ENCODE measurements around the gene SLC4A2.

SLC4A2 gene

DNA sequence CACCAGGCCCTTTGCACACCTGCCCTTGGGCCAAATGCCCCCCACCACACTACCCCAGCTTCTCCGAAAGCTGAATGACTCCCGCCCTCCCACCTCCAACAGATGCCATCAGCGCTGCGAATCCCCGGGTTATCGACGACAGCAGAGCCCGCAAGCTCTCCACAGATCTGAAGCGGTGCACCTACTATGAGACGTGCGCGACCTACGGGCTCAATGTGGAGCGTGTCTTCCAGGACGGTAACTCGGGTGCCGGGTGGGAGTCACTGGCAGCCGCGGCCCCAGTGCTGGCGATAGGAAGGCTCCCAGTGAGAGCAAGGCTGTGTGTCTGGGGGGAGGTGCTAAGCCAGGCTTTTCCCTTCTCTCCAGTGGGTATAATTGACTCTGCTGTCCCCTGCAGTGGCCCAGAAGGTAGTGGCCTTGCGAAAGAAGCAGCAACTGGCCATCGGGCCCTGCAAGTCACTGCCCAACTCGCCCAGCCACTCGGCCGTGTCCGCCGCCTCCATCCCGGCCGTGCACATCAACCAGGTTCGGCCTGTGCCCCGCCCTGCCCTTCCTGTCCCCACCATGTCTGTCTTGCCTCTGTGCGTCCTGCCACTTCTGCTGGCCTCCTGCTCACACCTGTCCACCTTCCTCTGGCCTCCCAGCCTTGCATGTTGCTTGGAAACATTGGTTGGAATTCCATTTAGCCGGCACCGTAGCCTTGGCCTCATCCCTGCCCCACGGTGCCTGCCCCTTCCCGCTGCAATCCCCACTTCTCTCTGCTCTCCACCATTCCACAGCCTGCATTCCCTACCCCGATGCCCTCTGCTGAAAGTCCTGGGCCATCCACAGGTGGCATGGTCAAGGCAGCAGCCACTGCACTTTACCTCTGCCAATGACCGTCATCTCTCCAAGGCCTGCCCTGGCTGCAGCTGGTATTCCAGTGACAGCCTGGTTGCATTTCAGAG lies 59.0 kb downstream of the SLC4A2 start:
- no peak for DNase-seq

DNA sequence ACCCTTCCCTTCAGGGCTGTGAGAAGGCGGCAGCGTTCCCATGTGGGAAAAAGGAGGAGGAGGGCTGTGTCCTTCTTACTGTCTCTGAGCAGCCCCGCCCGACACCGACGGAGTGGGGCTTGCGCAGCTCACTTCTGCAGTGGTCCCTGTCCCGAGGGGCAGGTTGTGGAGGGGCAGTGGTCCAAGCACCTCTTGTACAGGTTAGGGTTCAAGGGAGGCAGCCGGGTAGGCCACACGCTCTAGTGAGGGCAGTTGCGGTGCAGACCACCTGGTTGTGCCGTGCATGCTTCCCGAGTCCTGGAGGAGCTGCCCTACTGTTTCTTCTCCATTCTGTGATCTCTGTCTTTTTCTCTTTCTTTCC lies 59.6 kb downstream of the SLC4A2 start:
- no peak for DNase-seq

DNA sequence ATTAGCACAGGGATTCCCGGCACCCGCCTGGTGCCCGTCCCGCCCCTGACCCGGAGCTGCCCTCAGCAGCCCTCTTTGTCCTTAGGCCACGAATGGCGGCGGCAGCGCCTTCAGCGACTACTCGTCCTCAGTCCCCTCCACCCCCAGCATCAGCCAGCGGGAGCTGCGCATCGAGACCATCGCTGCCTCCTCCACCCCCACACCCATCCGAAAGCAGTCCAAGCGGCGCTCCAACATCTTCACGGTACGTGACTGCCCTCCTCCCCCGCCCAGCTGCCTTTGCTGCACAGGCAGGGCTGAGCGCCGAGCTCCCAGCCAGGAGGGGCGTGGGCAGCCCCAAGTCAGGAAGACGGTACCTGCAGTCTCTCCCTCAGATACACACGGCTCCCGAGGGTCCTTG lies 60.5 kb downstream of the SLC4A2 start:
- no peak for DNase-seq

DNA sequence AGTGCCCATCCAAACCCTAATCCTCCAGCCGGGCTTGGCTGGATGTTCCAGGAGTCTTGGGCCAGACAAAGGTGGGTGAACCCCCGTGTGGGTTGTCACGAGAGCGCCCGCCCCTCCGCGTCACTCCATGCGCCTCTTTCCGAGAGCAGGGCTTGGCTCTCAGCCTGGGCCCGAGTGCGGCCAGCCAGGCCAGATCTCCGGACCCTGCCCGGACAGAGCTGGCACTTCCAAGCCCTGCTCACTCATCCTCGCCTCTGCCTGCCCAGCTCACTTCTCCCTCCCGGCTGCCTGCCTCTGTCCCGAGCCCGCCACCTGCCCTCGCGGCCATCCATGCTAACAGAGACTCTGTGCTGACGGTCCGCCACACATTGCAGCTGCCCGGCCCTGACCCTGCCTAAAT lies 61.5 kb downstream of the SLC4A2 start:
- DNase-seq, result no peak

DNA sequence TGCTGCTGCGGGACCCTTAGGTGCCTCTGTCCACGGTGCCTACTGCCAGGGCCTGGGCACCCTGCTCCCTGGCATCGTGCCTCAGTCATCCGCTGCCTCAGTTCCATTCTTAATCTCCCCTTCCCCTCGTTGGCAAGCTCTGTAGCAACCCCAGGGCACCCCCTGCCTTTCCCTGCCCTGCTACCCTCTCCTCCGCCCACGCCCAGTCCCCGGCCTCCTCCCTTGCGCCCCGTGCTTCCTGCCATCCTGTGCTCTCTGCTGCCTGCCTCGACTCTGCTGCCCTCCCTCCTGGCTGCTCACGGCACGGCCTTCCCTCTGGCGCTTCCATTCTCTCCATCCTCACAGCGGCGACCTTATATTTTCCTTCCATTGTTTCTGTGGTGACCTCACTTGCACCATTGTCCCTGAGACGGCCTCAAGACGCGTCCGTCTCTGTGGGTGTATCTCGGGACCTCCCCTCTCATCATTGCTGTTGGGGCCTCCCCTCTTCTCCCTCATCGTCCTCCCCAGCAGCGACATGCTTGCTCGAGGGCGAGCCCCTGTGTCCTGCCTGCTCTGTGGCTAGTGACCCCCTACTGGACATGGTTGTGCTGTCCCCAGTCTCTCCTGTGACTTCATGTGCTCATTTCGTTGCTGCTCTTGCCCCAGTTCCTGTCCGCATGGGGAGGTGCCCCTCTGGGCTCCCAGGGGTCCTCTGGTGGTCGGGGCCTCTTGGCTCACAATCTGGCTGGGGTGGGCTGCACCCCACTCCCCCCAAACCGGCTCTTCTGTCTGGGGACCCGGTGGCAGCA lies 62.2 kb downstream of the SLC4A2 start:
- no peak for DNase-seq

DNA sequence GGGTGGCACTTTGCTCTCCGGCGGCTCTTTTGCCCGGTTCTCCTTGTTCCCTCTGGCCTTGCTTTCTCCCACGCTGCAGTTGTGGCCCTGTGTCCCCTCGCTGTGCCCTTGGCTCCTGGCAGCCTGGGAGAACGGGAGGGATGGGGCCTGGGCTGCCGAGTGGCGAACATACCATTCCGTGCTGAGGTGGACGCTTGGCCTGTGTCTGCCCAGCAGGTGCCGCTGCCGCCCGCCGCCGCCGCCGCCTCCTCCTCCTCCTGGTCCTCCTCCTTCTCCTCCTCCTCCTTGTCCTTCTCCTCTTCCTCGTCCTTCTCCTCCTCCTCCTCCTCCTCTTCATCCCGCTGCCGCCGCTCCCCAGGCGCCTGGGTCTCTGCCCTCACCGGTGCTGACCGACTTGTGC lies 62.9 kb downstream of the SLC4A2 start:
- no peak for DNase-seq

DNA sequence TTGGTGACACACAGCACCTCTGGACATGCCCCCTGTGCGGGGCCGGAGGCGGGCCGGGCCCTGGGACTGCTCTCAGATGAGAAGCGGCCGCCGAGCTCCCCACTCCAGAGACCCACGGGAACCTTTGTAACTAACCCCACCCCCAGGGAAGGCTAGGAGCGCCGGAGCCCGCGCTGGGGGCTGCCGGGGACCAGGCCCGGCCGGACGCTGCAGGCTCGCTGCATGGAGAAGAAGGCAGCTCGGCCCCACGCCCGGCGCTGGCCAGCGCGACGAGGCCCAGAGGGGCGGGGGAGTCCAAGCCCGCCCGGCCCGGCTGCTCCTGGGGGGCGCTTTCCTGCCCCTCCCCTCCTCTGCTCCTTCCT lies 63.4 kb downstream of the SLC4A2 start:
- DNase-seq, result no peak

DNA sequence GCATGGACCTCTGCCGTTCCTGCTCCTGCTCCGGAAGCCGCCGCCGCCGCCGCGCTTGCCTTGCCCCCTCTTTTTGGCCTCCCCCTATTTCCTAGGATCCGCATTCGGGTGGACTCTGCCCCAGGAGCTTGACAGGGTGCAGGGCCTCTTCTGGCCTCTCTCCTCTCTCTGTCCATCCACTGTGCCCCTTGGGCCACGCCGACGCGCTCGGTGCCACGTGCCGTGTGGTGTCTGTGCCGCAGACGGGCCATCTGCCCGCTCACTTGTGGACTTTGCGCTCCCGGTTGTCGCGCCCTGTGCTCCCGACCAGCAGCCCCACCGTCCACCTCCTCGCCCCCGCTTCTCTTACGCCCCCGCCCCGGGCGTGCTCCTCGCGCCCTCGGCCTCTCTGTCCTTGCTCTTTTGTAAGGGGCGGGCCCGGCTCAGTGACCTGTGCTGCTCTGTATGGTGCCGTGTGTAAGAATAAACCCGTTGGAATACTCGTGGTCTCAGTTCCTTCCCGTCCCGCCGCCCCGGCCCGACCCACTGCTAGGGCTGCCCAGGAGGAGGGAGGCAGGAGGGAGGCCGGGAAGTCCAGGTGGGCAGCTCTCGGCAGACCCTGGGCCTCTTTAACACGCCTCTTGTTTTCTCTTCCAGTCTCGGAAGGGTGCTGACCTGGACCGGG lies 63.9 kb downstream of the SLC4A2 start:
- no peak for DNase-seq

DNA sequence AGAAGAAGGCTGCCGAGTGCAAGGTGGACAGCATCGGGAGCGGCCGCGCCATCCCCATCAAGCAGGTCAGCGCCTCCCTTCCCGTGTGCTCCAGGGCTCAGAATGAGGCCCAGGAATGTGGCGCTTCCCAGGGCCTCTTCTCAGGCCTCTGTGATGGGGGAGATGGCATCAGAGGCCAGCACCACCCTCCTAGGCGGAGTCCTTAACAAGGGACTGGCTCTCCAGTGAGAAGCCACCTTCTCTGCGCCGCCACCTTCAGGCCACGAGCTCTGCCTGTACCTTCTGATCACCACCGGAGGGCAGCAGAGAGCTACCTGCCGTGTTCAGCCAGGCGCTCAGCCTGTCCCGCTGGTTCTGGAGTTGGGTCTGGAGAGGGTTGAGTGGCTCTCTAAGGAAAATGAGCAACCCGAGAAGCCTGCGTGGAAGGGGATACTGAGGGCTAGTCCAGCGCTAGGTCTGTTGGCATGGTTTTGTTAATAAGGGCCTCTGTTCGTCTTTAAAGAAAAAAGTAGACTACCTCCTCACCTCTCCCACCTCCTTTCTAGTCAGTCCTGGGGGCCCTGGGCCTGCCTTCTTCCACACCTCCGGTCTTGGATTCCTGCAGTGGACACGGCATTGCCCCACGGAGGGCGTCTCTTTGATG lies 64.6 kb downstream of the SLC4A2 start:
- DNase-seq, result peak; percentile 83

DNA sequence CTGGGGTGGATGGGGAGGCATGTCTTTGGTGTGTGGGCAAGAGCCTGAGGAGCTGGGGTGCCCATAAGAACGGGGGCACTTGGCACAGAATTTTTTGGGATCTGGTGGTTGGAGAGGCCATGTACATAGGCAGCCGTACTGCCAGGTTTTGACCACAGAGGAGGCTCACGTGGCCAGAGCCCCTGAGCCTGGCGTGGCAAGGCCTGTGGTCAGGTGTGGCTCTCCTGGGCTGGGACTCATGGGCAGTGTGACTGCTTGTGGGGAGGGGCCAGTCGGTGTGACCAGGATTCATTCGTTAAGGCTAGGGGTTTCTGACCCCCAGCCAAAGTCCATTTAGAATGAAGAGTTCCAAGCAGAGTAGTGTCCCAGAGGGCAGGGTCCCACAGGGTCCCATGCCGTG lies 65.1 kb downstream of the SLC4A2 start:
- DNase-seq, result no peak

DNA sequence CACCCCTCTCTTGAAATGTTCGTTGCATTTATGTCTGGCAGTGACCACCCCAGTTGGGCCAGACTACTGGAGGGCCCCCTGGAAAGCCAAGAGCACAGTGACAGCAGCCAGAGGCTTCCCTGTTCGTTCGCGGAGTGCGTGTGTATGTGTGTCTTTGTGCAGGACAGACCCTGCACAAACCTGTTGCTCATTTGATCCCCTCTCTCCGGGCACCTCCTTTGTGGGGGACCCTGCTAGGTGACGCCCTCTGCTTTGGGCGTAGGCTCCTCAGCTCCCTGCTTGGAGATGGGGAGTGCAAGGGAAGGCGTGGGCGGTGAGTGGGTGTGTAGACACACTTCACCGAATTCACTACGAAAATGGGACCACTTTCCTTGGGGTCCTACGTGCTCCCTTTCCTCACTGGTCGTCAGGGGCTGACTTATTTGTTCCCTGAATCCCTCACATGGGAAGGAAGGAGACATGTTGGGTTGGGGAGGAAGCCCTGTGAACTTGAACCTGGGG lies 65.6 kb downstream of the SLC4A2 start:
- DNase-seq, result no peak

DNA sequence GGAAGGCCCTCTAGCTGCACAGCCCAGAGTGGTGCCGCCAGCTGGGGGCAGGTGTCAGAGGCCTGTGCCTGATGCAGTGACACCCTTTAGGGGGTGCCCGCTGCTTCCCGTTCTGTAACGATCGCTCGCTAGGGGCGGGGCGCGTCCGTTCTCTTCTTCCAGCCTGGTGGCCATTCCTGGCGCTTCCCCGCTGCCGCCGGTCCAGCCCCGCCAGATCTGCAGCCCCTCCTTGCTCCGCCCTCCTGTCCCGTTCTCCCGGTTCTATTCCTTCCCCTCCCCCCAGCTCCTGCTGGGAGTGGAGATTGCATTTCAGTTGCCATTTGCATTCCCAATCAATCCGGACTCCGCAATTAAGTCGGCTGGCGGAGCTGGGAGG lies 66.1 kb downstream of the SLC4A2 start:
- no peak for DNase-seq

DNA sequence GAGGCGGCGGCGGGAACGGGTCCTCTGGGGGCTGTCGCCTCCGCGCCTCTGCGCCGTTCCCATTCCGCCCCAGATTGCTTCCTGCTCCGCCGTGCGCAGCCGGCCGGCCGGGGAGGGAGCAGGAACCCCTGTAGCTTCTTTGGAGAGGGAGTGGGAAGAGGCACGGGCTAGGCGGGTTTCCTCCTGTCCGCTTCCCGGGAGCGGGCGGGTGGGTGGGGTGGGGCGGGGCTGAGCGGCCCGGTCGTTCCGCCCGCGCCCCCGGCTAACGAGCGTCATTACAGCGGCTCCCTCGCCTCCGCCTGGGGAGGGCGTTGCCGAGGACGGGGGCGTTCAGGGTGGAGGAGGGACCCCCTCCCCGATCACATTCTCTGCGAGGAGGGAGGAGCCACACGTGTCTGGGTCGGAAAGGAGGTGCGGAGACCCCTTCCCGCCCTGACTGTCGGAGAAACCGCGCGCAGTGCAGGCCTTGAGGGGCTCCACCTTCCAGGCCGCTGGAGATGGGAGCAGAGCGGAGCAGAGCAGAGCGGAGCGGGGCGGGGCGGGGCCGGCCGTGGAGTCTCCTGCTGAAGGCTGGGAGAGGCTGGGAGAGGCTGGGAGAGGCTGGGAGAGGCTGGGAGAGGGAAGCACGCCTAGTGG lies 66.6 kb downstream of the SLC4A2 start:
- DNase-seq, result no peak
